ENCODE measurements around the gene NMD3. TPM values are rescaled to one million over a fixed set of nuclear protein-coding genes. Genes with fewer than 3 reads are reported as not detected.

The NMD3 gene
- total and polyA plus RNA-seq, 4 experiments from 2014 or later: 38.7 to 52.6 (median 42.1) TPM

GRCh38 chr3:161295325-161295724, 74.2 kb downstream of the NMD3 start:
- Histone ChIP-seq H3K4me1 (ENCODE audit: insufficient read depth, low read length) (no peaks in the 10 kb centered on the region), H3K27me3 (ENCODE audit: insufficient read depth, low read length) (no peaks in the 10 kb centered on the region), H3K27ac (ENCODE audit: low read depth, low read length) (no peak overlapping the region), H3K36me3 (ENCODE audit: insufficient read depth, low read length) (no peaks in the 10 kb centered on the region), H3K9me3 (ENCODE audit: control insufficient read depth in 1 of 2, low read length in 2 of 2) (no peaks in the 10 kb centered on the region), H3K4me3 (ENCODE audit: low read length in 2 of 2) (no peak overlapping the region)
- peaks cover 5 to 33% (median 31%) of the 10 kb centered on the region in 8 donors for H3K9me3 Mint-ChIP-seq
- H3K4me1 Mint-ChIP-seq: no peaks in the 10 kb centered on the region
- intact Hi-C loops (cut with micrococcal nuclease): no loop called here
- no peak overlapping the region for H3K4me3 Mint-ChIP-seq
- H3K36me3 Mint-ChIP-seq: peaks cover 9 to 17% of the 10 kb centered on the region in 2 donors
- DNase-seq: no peak
- ChIA-PET POLR2A (ENCODE audit: partially characterized antibody) (no interaction called here), CTCF (ENCODE audit: partially characterized antibody) (interaction anchor here (0.9 to 2.4 kb wide), 5 partner anchors 10 to 114 kb away, joined by 3 to 9 read pairs (median 3); no protein-coding TSS in a partner anchor)
- peaks cover 0 to 4% of the 10 kb centered on the region in 2 donors for H3K27me3 Mint-ChIP-seq
- H3K27ac Mint-ChIP-seq: no peak overlapping the region

DNA sequence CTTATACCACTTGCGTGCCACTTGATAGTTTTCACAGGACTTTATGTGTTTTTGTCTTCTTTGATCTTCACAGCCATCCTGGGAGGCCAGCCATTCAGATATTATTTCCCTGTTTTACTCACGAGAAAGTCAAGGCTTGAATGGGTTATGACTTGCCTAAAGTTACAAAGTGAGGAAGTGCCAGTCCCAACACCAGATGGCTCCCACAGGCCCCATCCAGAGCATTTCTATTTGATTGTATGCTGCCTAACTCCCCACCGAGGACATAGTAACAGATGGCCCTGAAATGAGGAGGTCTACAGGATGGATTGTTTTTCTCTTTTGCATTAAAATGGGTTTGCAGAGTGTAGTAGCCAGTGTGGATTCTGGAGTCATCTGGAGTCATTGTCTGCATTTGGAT, 75.7 kb downstream of the NMD3 start:
- H3K27me3 Mint-ChIP-seq: peaks cover 0 to 4% of the 10 kb centered on the region in 2 donors
- Histone ChIP-seq H3K27ac (ENCODE audit: low read depth, low read length) (no peak overlapping the region), H3K4me3 (ENCODE audit: low read length in 2 of 2) (no peak overlapping the region), H3K9me3 (ENCODE audit: control insufficient read depth in 1 of 2, low read length in 2 of 2) (no peaks in the 10 kb centered on the region), H3K4me1 (ENCODE audit: insufficient read depth, low read length) (no peaks in the 10 kb centered on the region), H3K27me3 (ENCODE audit: insufficient read depth, low read length) (no peaks in the 10 kb centered on the region), H3K36me3 (ENCODE audit: insufficient read depth, low read length) (no peaks in the 10 kb centered on the region)
- POLR2A ChIA-PET (ENCODE audit: partially characterized antibody): no interaction called here
- no peaks in the 10 kb centered on the region for H3K4me1 Mint-ChIP-seq
- peaks cover 5 to 36% (median 31%) of the 10 kb centered on the region in 8 donors for H3K9me3 Mint-ChIP-seq
- DNase-seq: no peak
- H3K36me3 Mint-ChIP-seq: peaks cover 9 to 17% of the 10 kb centered on the region in 2 donors
- CTCF ChIA-PET (ENCODE audit: partially characterized antibody): interaction anchor here (1.1 kb wide), 1 partner anchor 22 kb away, joined by 4 read pairs; no protein-coding TSS in a partner anchor
- H3K27ac Mint-ChIP-seq: no peak overlapping the region
- intact Hi-C loops (cut with micrococcal nuclease): no loop called here
- no peak overlapping the region for H3K4me3 Mint-ChIP-seq

Other genes starting within 250 kb of the NMD3 start
- under 1 TPM; 0.73 to 0.89 TPM for gene B3GALNT1, start 116.0 kb upstream of the NMD3 start, total RNA-seq
- under 1 TPM; 0.24 to 0.26 TPM for gene B3GALNT1, start 116.0 kb upstream of the NMD3 start, polyA plus RNA-seq
- not detected for gene SPTSSB, start 150.2 kb downstream of the NMD3 start, total RNA-seq
- gene SPTSSB, start 150.2 kb downstream of the NMD3 start, polyA plus RNA-seq: under 1 TPM; 0.08 to 0.79 TPM

Data from CD4-positive, alpha-beta memory T cell (primary cell).